Stimulated activated CD4-positive, alpha-beta T cell treated with anti-CD3 and anti-CD28 coated beads, Interleukin-12 subunit alpha, Interleukin-12 subunit beta, amount 100 ng/mL, for 24 hours (primary cell): ENCODE results near the gene SEC61B.

ENCODE experiments used
- DNase-seq, 2 experiments: peaks; one replicate each; pipeline ENCODE4 v3.0.0-alpha.2; 2020; ENCODE audit warnings: low read depth in 2 of 2

The SEC61B gene

GRCh38 chr9:99274016-99274415 lies 51.9 kb downstream of the SEC61B start:
- DNase-seq: no peak

- DNase-seq: no peak
Measured at GRCh38 chr9:99274495-99274894, 52.4 kb downstream of the SEC61B start.
